Activated T-helper 2 cell treated with anti-CD3 and anti-CD28 coated beads, Interferon-gamma antibody, Interleukin-2, Interleukin-4, amounts not matched to agents 10 μg/mL and 5 μg/mL and 100 μg/mL, durations not matched to agents 14 hours and 24 hours and 36 hours (primary cell): Measurements from ENCODE around the gene STING1. TPM values are rescaled to one million over a fixed set of nuclear protein-coding genes. Genes with fewer than 3 reads are reported as not detected.

Experiments
- DNase-seq: peaks from one replicate; pipeline ENCODE4 v3.0.0; 2021; ENCODE audit warnings: low spot score
- H3K27ac Mint-ChIP-seq: one replicate; pipeline ENCODE4 v1.8.0; 2021; ENCODE audit warnings: mixed read lengths
- H3K27me3 Mint-ChIP-seq: one replicate; pipeline ENCODE4 v1.8.0; 2021; ENCODE audit warnings: low read depth, mixed read lengths
- H3K36me3 Mint-ChIP-seq: one replicate; pipeline ENCODE4 v1.8.0; 2021; ENCODE audit warnings: low read depth, mixed read lengths
- H3K4me1 Mint-ChIP-seq: one replicate; pipeline ENCODE4 v1.8.0; 2021; ENCODE audit warnings: low read depth, mixed read lengths
- H3K4me3 Mint-ChIP-seq: one replicate; pipeline ENCODE4 v1.8.0; 2021; ENCODE audit warnings: low read depth, mild to moderate bottlenecking, moderate library complexity, mixed read lengths
- H3K9me3 Mint-ChIP-seq: one replicate; pipeline ENCODE4 v1.8.0; 2021; ENCODE audit warnings: mixed read lengths
- intact Hi-C: fragments of 100-400 bp; cut with micrococcal nuclease; formaldehyde crosslinking; loops from one replicate; pipeline ENCODE4 v1.15.1; 2023
- total RNA-seq: library from RNA; stranded (reverse); gene quantifications from 2 replicates; pipeline ENCODE4 v1.2.3, GENCODE V29; 2022

The STING1 gene
- total RNA-seq, 1 donor from 2014 or later = 169 TPM

GRCh38 chr5:139438707-139439012, 43.9 kb downstream of the STING1 start:
- no peak for DNase-seq
- Mint-ChIP-seq H3K9me3 (no peaks in the 10 kb centered on the region), H3K4me1 (peaks cover 52% of the 10 kb centered on the region), H3K27ac (peak overlapping the region; percentile 98), H3K36me3 (peaks cover 24% of the 10 kb centered on the region), H3K27me3 (no peaks in the 10 kb centered on the region), H3K4me3 (peak overlapping the region; percentile 93)
- intact Hi-C loops = loop anchor here (1.0 to 5.0 kb wide), 6 partner anchors 9 to 123 kb away; partner anchors contain the start of gene UBE2D2

GRCh38 chr5:139435676-139436075, 46.9 kb downstream of the STING1 start:
- Mint-ChIP-seq H3K27me3 (no peaks in the 10 kb centered on the region), H3K4me3 (no peak overlapping the region), H3K4me1 (peaks cover 37% of the 10 kb centered on the region), H3K27ac (no peak overlapping the region), H3K9me3 (no peaks in the 10 kb centered on the region), H3K36me3 (peaks cover 40% of the 10 kb centered on the region)
- no peak for DNase-seq
- intact Hi-C loops = loop anchor here (2.0 to 5.0 kb wide), 2 partner anchors 13 to 77 kb away; no protein-coding TSS in a partner anchor

- Mint-ChIP-seq H3K4me3 (no peak overlapping the region), H3K4me1 (peaks cover 18% of the 10 kb centered on the region), H3K36me3 (peaks cover 55% of the 10 kb centered on the region), H3K9me3 (no peaks in the 10 kb centered on the region), H3K27me3 (no peaks in the 10 kb centered on the region), H3K27ac (peak overlapping the region; percentile 17)
- intact Hi-C loops = no loop called here
- no peak for DNase-seq
These were observed 50.9 kb downstream of the STING1 start for GRCh38 chr5:139431706-139432105.

GRCh38 chr5:139430015-139430414, 52.5 kb downstream of the STING1 start:
- intact Hi-C loops = no loop called here
- Mint-ChIP-seq H3K27ac (no peak overlapping the region), H3K4me1 (peaks cover 18% of the 10 kb centered on the region), H3K4me3 (no peak overlapping the region), H3K27me3 (no peaks in the 10 kb centered on the region), H3K36me3 (peaks cover 64% of the 10 kb centered on the region), H3K9me3 (no peaks in the 10 kb centered on the region)
- DNase-seq = no peak

- H3K4me1 Mint-ChIP-seq = peaks cover 23% of the 10 kb centered on the region
- H3K36me3 Mint-ChIP-seq = peaks cover 70% of the 10 kb centered on the region
- H3K9me3 Mint-ChIP-seq = no peaks in the 10 kb centered on the region
- H3K27me3 Mint-ChIP-seq = no peaks in the 10 kb centered on the region
- intact Hi-C loops = no loop called here
- no peak overlapping the region for H3K4me3 Mint-ChIP-seq
- H3K27ac Mint-ChIP-seq = no peak overlapping the region
- no peak for DNase-seq
These were observed 56.2 kb downstream of the STING1 start for GRCh38 chr5:139426203-139426885.

Other genes with a start within 250 kb of the STING1 start
- 259 TPM in 2 replicates for gene MATR3, start 189.0 kb downstream of the STING1 start, total RNA-seq
- 98.2 and 107 TPM in 2 replicates for gene PAIP2, start 140.9 kb downstream of the STING1 start, total RNA-seq
- gene SLC23A1, start 99.5 kb downstream of the STING1 start, total RNA-seq = 2.1 and 4.2 TPM in 2 replicates
- 48.3 and 53.6 TPM in 2 replicates for gene MZB1, start 92.8 kb downstream of the STING1 start, total RNA-seq
- gene PROB1, start 87.7 kb downstream of the STING1 start, total RNA-seq = 7.7 and 8.3 TPM in 2 replicates
- 4.7 and 4.8 TPM in 2 replicates for gene SPATA24, start 78.7 kb downstream of the STING1 start, total RNA-seq
- 29.8 and 35.8 TPM in 2 replicates for gene DNAJC18, start 43.2 kb downstream of the STING1 start, total RNA-seq
- gene ECSCR, start 20.0 kb downstream of the STING1 start, total RNA-seq = 1.0 and 1.7 TPM in 2 replicates
- 0.23 and 0.25 TPM in 2 replicates for gene SMIM33, start 11.8 kb downstream of the STING1 start, total RNA-seq
- gene UBE2D2, start 78.6 kb upstream of the STING1 start, total RNA-seq = 249 and 262 TPM in 2 replicates
- 1.3 and 2.9 TPM in 2 replicates for gene CXXC5, start 165.6 kb upstream of the STING1 start, total RNA-seq